NT2/D1 (cell line): ENCODE measurements around the gene PAPLN.

Experiments used
- SUZ12 ChIP-seq: IDR thresholded peaks from 2 replicates; pipeline ENCODE4 v1.6.1; 2011; ENCODE audit not compliant: insufficient read length, insufficient read depth; ENCODE audit errors: extremely low read depth
- YY1 ChIP-seq: IDR thresholded peaks from 2 replicates; pipeline ENCODE4 v1.6.1; 2011; ENCODE audit not compliant: insufficient read length, insufficient read depth
- ZNF274 ChIP-seq: IDR thresholded peaks from 2 replicates; pipeline ENCODE4 v1.6.1; 2011; ENCODE audit warnings: mild to moderate bottlenecking, low read depth, low read length

DNA sequence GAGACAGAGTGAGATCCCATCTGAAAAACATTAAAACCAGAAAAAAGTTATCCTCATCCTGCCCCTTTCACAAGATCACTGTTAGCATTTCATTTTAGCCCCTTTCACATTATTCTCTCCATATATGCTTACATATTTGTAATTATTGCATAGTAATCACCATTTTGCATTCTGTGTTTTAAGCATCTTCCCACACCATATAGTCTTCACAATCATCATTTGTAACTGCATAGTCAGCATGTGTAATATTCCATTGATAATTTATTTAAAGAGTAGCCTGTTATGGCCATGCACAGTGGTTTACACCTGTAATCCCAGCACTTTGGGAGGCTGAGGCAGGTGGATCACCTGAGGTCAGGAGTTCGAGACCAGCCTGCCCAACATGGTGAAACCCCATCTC is 11.8 kb downstream of the PAPLN start:
- TF ChIP-seq YY1 (no peak), SUZ12 (no peak), ZNF274 (no peak)
